GM12864 (cell line): Measurements from ENCODE around the gene CALCOCO2.
A peak's percentile ranks its signal among the peaks of the same experiment; 100 is the strongest.

Experiments
- DNase-seq: peaks from one replicate; pipeline ENCODE4 v3.0.0-alpha.2; 2011; ENCODE audit warnings: low read depth
- H3K4me3 ChIP-seq: 2 replicates; pipeline ENCODE4 v1.5.1; 2011; ENCODE audit warnings: mild to moderate bottlenecking, low read depth, low read length, control low read depth
- CTCF ChIP-seq: IDR thresholded peaks from 2 replicates; pipeline ENCODE4 v1.5.1; 2011; ENCODE audit warnings: low read depth, mild to moderate bottlenecking, moderate library complexity, low read length, control low read depth, inconsistent platforms; ENCODE audit errors: missing control alignments

The CALCOCO2 gene

GRCh38 chr17:48799069-48799723 is 31.6 kb upstream of the CALCOCO2 start:
- no peak overlapping the region for H3K4me3 ChIP-seq
- DNase-seq = no peak
- TF ChIP-seq CTCF = no peak

- TF ChIP-seq CTCF = no peak
- H3K4me3 ChIP-seq = no peak overlapping the region
- DNase-seq = no peak
These were observed 30.1 kb upstream of the CALCOCO2 start for GRCh38 chr17:48800626-48801217.

GRCh38 chr17:48804936-48805411 is 25.9 kb upstream of the CALCOCO2 start:
- no peak overlapping the region for H3K4me3 ChIP-seq
- DNase-seq = no peak
- peak; percentile 97 for TF ChIP-seq CTCF

- no peak for DNase-seq
- no peak overlapping the region for H3K4me3 ChIP-seq
- TF ChIP-seq CTCF = no peak
These were observed 21.7 kb upstream of the CALCOCO2 start for GRCh38 chr17:48809182-48809581.

GRCh38 chr17:48812001-48812400 is 18.8 kb upstream of the CALCOCO2 start:
- DNase-seq = no peak
- TF ChIP-seq CTCF = no peak
- H3K4me3 ChIP-seq = no peak overlapping the region

- no peak for DNase-seq
- no peak overlapping the region for H3K4me3 ChIP-seq
- TF ChIP-seq CTCF = peak; percentile 86
These were observed 16.3 kb upstream of the CALCOCO2 start for GRCh38 chr17:48814504-48814903.

GRCh38 chr17:48815311-48815710 is 15.5 kb upstream of the CALCOCO2 start:
- H3K4me3 ChIP-seq = no peak overlapping the region
- TF ChIP-seq CTCF = no peak
- DNase-seq = no peak
